ENCODE data around the gene USF2.

DNA sequence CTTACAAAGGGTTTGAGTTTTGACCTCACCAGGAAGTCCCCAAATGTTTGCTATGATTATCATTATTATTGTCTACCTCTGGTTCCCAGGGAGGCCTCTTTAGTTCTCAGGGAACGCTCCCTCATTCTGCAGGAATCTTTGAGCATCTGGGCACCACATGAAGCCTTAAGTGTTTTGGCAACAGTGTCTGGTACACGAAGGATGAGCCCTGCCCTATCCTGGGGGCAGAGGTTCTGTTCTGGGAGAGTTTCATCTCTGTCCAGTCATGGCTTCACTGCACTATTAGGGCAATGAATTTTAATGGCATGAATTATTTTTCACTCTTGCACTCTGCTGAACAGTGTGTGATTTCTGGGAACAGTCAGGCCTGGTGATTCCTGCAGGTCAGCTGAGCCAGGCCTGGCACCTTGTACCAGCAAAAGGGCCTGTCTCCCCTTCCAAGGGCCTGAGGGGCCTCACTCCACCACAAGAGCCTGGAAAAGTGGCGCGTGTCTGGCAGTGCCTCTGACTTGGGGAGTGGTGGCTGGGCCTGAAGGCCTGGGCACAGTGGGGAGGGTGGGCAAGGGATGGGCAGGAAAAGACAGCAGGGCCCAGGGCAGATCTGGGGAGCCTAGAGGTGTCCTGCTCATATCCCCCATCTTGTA is 44.8 kb upstream of the USF2 start:
- TF ChIP-seq, protein P1, sequence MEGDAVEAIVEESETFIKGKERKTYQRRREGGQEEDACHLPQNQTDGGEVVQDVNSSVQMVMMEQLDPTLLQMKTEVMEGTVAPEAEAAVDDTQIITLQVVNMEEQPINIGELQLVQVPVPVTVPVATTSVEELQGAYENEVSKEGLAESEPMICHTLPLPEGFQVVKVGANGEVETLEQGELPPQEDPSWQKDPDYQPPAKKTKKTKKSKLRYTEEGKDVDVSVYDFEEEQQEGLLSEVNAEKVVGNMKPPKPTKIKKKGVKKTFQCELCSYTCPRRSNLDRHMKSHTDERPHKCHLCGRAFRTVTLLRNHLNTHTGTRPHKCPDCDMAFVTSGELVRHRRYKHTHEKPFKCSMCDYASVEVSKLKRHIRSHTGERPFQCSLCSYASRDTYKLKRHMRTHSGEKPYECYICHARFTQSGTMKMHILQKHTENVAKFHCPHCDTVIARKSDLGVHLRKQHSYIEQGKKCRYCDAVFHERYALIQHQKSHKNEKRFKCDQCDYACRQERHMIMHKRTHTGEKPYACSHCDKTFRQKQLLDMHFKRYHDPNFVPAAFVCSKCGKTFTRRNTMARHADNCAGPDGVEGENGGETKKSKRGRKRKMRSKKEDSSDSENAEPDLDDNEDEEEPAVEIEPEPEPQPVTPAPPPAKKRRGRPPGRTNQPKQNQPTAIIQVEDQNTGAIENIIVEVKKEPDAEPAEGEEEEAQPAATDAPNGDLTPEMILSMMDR (IDR thresholded peaks at IDR 0.05), result no peak
- TF ChIP-seq POLR2AphosphoS5 (IDR thresholded peaks at IDR 0.05), result no peak
- TF ChIP-seq POLR2A (IDR thresholded peaks at IDR 0.05), result no peak

Data from gastroesophageal sphincter (tissue), 3 donors.